H9 (cell line): ENCODE measurements around the gene DNAH8. TPM values are rescaled to one million over a fixed set of nuclear protein-coding genes. Genes with fewer than 3 reads are reported as not detected.

ENCODE experiments used
- DNase-seq: peaks from one replicate; pipeline ENCODE4 v3.0.0-alpha.2; 2017
- H2AFZ ChIP-seq: one replicate; pipeline ENCODE4 v1.6.1; 2013; ENCODE audit warnings: mild to moderate bottlenecking, low read length, control low read depth, moderate library complexity
- H2AK5ac ChIP-seq: 2 replicates; pipeline ENCODE4 v1.6.1; 2013; ENCODE audit warnings: low read length, control low read depth, mixed read lengths; ENCODE audit not compliant: insufficient read length
- H2BK120ac ChIP-seq: one replicate; pipeline ENCODE4 v1.6.1; 2013; ENCODE audit warnings: low read depth, mild to moderate bottlenecking, low read length, control low read depth, inconsistent platforms; ENCODE audit not compliant: poor library complexity, severe bottlenecking
- H2BK12ac ChIP-seq: 2 replicates; pipeline ENCODE4 v1.6.1; 2013; ENCODE audit warnings: low read length, control low read depth, mixed read lengths, low read depth; ENCODE audit not compliant: insufficient read length
- H2BK15ac ChIP-seq: 2 replicates; pipeline ENCODE4 v1.6.1; 2013; ENCODE audit warnings: low read depth, low read length, control low read depth
- H2BK20ac ChIP-seq: one replicate; pipeline ENCODE4 v1.6.1; 2013; ENCODE audit warnings: low read depth, mild to moderate bottlenecking, low read length, control low read depth, inconsistent platforms; ENCODE audit not compliant: poor library complexity, severe bottlenecking
- H2BK5ac ChIP-seq: 2 replicates; pipeline ENCODE4 v1.6.1; 2013; ENCODE audit warnings: low read length, control low read depth, mixed read lengths; ENCODE audit not compliant: insufficient read length
- H3K14ac ChIP-seq: 2 replicates; pipeline ENCODE4 v1.6.1; 2013; ENCODE audit warnings: low read length, control low read depth; ENCODE audit not compliant: insufficient read depth
- H3K18ac ChIP-seq: 2 replicates; pipeline ENCODE4 v1.6.1; 2013; ENCODE audit warnings: low read depth, mild to moderate bottlenecking, mixed read lengths, low read length, control low read depth; ENCODE audit not compliant: insufficient read length
- H3K23ac ChIP-seq: 2 replicates; pipeline ENCODE4 v1.6.1; 2013; ENCODE audit warnings: low read length, control low read depth, mixed read lengths, low read depth; ENCODE audit not compliant: insufficient read length
- H3K23me2 ChIP-seq: 2 replicates; pipeline ENCODE4 v1.6.1; 2013; ENCODE audit warnings: low read depth, mild to moderate bottlenecking, mixed read lengths, low read length, control low read depth; ENCODE audit not compliant: insufficient read length, poor library complexity, severe bottlenecking
- H3K27ac ChIP-seq: 2 replicates; pipeline ENCODE4 v1.5.1; 2013; ENCODE audit warnings: low read length, control low read depth, mixed read lengths, low read depth; ENCODE audit not compliant: insufficient read length
- H3K27me3 ChIP-seq: 2 replicates; pipeline ENCODE4 v1.6.1; 2013; ENCODE audit warnings: low read length, control low read depth, inconsistent platforms; ENCODE audit not compliant: insufficient read depth
- H3K4ac ChIP-seq: 2 replicates; pipeline ENCODE4 v1.6.1; 2013; ENCODE audit warnings: low read depth, mild to moderate bottlenecking, control low read depth, inconsistent platforms, low read length, moderate library complexity
- H3K4me1 ChIP-seq: 2 replicates; pipeline ENCODE4 v1.6.1; 2013; ENCODE audit warnings: low read length, control low read depth, inconsistent platforms; ENCODE audit not compliant: insufficient read depth
- H3K4me2 ChIP-seq: 2 replicates; pipeline ENCODE4 v1.6.1; 2013; ENCODE audit warnings: low read length, control low read depth, mixed read lengths; ENCODE audit not compliant: insufficient read length, insufficient read depth
- H3K56ac ChIP-seq: 2 replicates; pipeline ENCODE4 v1.6.1; 2013; ENCODE audit warnings: low read depth, mild to moderate bottlenecking, mixed read lengths, low read length, control low read depth; ENCODE audit not compliant: insufficient read length
- H3K79me1 ChIP-seq: 2 replicates; pipeline ENCODE4 v1.6.1; 2013; ENCODE audit warnings: low read depth, mild to moderate bottlenecking, moderate library complexity, low read length, control low read depth, inconsistent platforms; ENCODE audit not compliant: insufficient read depth, poor library complexity, severe bottlenecking
- H3K79me2 ChIP-seq: 2 replicates; pipeline ENCODE4 v1.6.1; 2013; ENCODE audit warnings: low read length, control low read depth, inconsistent platforms; ENCODE audit not compliant: insufficient read depth
- H3K9ac ChIP-seq: 2 replicates; pipeline ENCODE4 v1.6.1; 2013; ENCODE audit warnings: low read length, control low read depth, mixed read lengths; ENCODE audit not compliant: insufficient read length; ENCODE audit errors: extremely low read depth
- H3K9me3 ChIP-seq: one replicate; pipeline ENCODE4 v1.6.1; 2013; ENCODE audit warnings: low read depth, low read length, inconsistent platforms; ENCODE audit not compliant: control insufficient read depth
- H3T11ph ChIP-seq: one replicate; pipeline ENCODE4 v1.6.1; 2013; ENCODE audit warnings: mild to moderate bottlenecking, low read length, control low read depth, inconsistent platforms
- H4K20me1 ChIP-seq: one replicate; pipeline ENCODE4 v1.6.1; 2013; ENCODE audit not compliant: control insufficient read depth, insufficient read length, insufficient read depth
- H4K5ac ChIP-seq: 2 replicates; pipeline ENCODE4 v1.6.1; 2013; ENCODE audit warnings: low read depth, mild to moderate bottlenecking, mixed read lengths, low read length, control low read depth; ENCODE audit not compliant: insufficient read length
- H4K8ac ChIP-seq: replicated peaks from 2 replicates; pipeline ENCODE4 v1.6.1; 2013; ENCODE audit warnings: low read length, control low read depth, mixed read lengths, low read depth; ENCODE audit not compliant: insufficient read length
- H4K91ac ChIP-seq: 2 replicates; pipeline ENCODE4 v1.6.1; 2013; ENCODE audit warnings: low read depth, mild to moderate bottlenecking, moderate library complexity, mixed read lengths, low read length, control low read depth; ENCODE audit not compliant: insufficient read length
- H3K27ac Mint-ChIP-seq, 3 experiments: 2 replicates in 2 of 3; 3 replicates in 1 of 3; pipeline ENCODE4 v1.8.0; 2020 to 2021; ENCODE audit warnings: mixed read lengths in 3 of 3, mild to moderate bottlenecking in 1 of 3, moderate library complexity in 1 of 3
- H3K27me3 Mint-ChIP-seq: 2 replicates; pipeline ENCODE4 v1.8.0; 2021; ENCODE audit warnings: low read depth, mild to moderate bottlenecking, moderate library complexity, mixed read lengths
- H3K36me3 Mint-ChIP-seq, 3 experiments: 2 replicates in 2 of 3; 3 replicates in 1 of 3; pipeline ENCODE4 v1.8.0; 2020 to 2021; ENCODE audit warnings: low read depth in 3 of 3, mixed read lengths in 3 of 3; ENCODE audit not compliant: insufficient read depth in 1 of 3
- H3K4me1 Mint-ChIP-seq, 2 experiments: 2 replicates each; pipeline ENCODE4 v1.8.0; 2020; ENCODE audit warnings: mixed read lengths in 2 of 2
- H3K4me3 Mint-ChIP-seq, 2 experiments: 2 replicates in 1 of 2; 3 replicates in 1 of 2; pipeline ENCODE4 v1.8.0; 2020 to 2021; ENCODE audit warnings: mild to moderate bottlenecking in 2 of 2, mixed read lengths in 2 of 2, moderate library complexity in 1 of 2
- H3K9me3 Mint-ChIP-seq, 2 experiments: 2 replicates in 1 of 2; 3 replicates in 1 of 2; pipeline ENCODE4 v1.8.0; 2020; ENCODE audit warnings: mild to moderate bottlenecking in 2 of 2, mixed read lengths in 2 of 2, moderate library complexity in 1 of 2
- CTCF ChIP-seq: fragments of 200-600 bp; sonication (generic); conservative IDR thresholded peaks from 3 replicates; pipeline ENCODE4 v1.8.0; 2021; ENCODE audit warnings: antibody characterized with exemption, mild to moderate bottlenecking
- WGBS: extraction: QIAGEN DNeasy Blood & Tissue Kit; methylation state at CpG from one replicate; pipeline ENCODE4 v1.1.7; 2013; ENCODE audit warnings: missing lambda C conversion rate, low lambda C conversion rate, mixed read lengths; ENCODE audit not compliant: insufficient read length; ENCODE audit errors: extremely low coverage; 5-methylcytosine and 5-hydroxymethylcytosine counted together
- total RNA-seq: library from RNA; stranded (reverse); gene quantifications from 2 replicates; pipeline ENCODE4 v1.2.1, GENCODE V29; 2021

The DNAH8 gene
- total RNA-seq, 1 experiment from 2014 or later = not detected

- TF ChIP-seq CTCF = no peak
- Mint-ChIP-seq H3K27me3 (peaks cover 5% of the 10 kb centered on the region), H3K9me3 (no peaks in the 10 kb centered on the region; a peak in 1 of 5 replicates), H3K4me1 (peaks cover 7 to 13% of the 10 kb centered on the region in 2 experiments), H3K27ac (no peak overlapping the region), H3K4me3 (no peak overlapping the region), H3K36me3 (no peaks in the 10 kb centered on the region)
- H4K8ac ChIP-seq = no peak overlapping the region
- H2AK5ac ChIP-seq = no peak overlapping the region
- H3K18ac ChIP-seq = no peak overlapping the region
- no peak overlapping the region for H3K9ac ChIP-seq
- H2BK12ac ChIP-seq = no peak overlapping the region
- H3K56ac ChIP-seq = no peak overlapping the region
- H2BK20ac ChIP-seq = no peak overlapping the region
- no peak overlapping the region for H2BK15ac ChIP-seq
- no CpG with 5 or more reads among the region's 1 CpG for WGBS
- H3K4ac ChIP-seq = no peak overlapping the region
- no peak overlapping the region for H2AFZ ChIP-seq
- no peak overlapping the region for H2BK5ac ChIP-seq
- H3T11ph ChIP-seq = no peak overlapping the region
- H4K20me1 ChIP-seq = no peaks in the 10 kb centered on the region
- no peaks in the 10 kb centered on the region for H3K9me3 ChIP-seq
- no peaks in the 10 kb centered on the region for H3K23me2 ChIP-seq
- no peak overlapping the region for H2BK120ac ChIP-seq
- H3K14ac ChIP-seq = no peak overlapping the region
- H4K91ac ChIP-seq = no peak overlapping the region
- no peaks in the 10 kb centered on the region for H3K79me2 ChIP-seq
- H3K79me1 ChIP-seq = no peaks in the 10 kb centered on the region
- no peak overlapping the region for H3K23ac ChIP-seq
- H3K4me1 ChIP-seq = no peaks in the 10 kb centered on the region
- H3K4me2 ChIP-seq = no peak overlapping the region
- no peak overlapping the region for H4K5ac ChIP-seq
- H3K27me3 ChIP-seq = no peaks in the 10 kb centered on the region
- no peak overlapping the region for H3K27ac ChIP-seq
- DNase-seq = no peak
Observed at GRCh38 chr6:38944655-38945279, 229.7 kb downstream of the DNAH8 start.
